NCI-H69 (cell line): ENCODE data around the gene CTU2.
A peak's percentile ranks its signal among the peaks of the same experiment; 100 is the strongest.

Experiments used
- DNase-seq: peaks from one replicate; lab custom pipeline; 2025; lab: John Stamatoyannopoulos, UW

CTU2 gene

DNA sequence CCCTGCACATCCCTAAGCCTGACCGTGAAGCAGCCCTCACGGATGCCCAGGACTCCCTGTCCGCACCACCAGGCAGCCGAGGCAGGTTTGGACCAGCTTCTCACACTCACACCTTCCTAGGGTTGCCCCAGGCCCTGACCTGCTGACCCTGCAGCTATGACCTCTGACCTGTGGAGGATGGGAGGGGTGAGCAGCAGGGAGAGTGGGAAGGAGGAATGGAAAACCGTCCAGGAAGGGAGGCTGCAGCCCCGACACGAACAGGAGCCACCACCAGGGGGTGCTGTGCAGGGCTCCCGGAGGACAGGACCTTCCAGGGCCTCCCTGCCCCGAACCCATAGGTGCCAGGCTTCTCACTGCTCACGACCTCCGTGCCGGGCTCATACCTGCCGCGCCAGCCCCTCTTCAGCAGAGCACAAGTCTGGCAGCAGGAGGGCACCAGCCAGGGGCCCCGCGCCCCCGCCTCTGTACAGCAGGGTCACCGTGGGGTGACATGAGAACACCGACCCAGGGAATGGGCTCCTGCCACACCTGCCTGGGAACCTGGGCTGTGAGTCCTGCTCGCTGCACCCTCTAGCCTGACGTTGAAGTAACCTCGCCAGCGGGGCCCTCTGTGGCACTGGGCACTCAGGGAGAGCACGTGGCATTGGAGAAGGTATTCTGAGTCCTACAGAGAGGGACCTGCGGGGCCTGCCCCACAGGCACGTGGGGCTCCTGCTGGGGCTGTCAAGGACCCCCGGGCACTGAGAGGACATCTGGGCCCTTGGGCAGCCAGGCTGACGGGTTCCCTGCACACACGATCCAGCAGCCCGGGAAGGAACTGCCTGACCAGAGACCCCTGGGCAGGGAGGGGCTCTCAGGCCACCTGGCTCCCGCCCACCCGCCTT is 37.6 kb downstream of the CTU2 start:
- DNase-seq: peak; percentile 58

DNA sequence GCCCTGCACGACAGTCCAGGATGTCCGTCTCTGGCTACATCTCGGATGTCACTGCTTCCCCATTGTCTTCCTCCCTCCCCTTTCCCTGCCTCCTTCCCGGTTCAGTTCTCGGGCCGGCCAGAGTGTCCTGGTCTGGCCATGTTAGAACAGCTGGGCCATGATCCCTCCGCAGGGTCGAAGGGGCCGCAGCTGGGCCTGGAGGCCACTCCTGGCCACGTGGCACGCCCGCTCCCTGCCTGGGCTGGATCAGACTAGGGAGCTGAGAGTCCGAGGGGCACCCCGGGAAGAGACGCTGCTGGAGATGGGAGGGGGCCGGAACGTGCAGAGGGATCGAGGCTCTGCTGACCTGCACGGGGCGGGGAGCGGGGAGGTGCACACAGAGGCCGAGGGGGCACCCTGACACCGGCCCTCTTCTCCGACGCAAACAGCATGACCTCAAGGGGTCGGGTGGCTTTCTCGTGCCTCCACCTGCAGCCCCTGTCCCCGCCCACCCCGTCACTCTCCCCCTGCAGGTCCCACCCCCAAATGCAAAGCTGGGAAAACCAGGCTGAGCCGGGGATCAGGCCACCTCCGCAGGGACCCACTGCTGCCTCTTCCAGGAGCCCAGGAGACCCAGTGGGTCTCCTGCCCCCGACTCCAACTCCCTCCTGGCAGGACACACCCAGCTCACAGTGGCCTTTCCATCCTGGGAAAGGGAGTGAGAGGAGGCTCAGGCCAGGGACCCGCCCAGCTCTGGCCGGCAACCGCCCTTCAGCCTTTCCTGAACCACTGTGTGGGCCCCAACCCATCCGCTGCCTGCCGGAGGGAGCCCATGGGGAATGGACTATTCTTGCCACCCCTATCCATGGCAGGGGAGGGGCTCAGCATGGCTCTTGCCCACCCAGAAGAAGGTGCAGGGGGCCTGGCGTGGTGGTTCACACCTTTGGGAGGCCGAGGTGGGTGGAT is 38.5 kb downstream of the CTU2 start:
- DNase-seq: no peak

DNA sequence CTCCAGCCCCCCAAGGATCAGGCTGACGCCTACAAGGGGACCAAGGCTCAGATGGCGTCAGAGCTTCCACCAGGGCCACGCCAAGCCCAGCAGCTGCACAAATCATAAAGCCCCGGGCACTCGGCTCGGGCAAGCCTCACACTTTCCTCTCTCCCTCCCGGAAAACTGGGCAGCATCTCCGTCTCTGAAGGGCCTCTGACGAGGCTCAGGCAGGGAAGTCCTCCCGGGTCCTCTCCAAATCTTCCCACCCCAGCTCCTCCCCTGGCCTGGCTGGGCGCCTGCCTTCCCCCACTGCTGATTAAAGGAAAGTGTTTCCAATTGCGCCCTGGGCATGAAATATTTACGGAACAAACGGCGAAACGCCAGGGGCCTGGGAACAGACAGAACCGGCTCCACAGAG is 40.2 kb downstream of the CTU2 start:
- DNase-seq: no peak

DNA sequence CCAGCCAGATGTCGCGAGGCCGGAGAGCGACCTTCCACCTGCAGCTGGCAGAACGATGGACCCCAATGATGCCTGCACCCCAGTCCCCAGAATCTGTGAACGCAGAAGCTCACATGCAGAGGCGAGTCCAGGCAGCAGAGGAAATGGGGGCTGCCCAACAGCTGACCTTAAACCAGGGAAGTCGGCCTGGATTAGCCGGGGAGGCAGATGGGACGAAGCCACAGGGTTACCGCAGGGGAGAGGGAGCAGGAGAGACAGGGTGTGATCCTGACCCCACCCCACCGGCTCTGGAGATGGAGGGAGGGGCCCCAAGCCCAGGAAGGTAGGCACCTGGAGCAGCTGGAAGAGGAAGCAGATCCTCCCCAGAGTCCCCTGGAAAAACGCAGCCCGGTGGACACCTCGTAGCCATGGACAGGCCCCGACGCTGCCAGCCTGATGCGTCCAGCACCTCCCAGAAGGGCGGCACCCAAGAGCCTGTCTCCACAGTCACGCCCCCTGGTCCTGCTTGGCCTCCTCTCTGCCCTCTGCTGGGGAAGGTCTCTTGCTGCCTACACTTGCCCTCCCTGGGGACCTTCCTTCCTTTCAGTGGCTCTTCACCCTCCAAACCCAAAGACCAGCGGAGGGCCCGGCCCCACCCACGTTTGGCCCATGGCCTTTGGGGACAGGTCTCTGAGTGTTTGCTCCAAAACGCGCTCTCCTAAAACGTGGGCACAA is 41.4 kb downstream of the CTU2 start:
- DNase-seq: peak; percentile 69

DNA sequence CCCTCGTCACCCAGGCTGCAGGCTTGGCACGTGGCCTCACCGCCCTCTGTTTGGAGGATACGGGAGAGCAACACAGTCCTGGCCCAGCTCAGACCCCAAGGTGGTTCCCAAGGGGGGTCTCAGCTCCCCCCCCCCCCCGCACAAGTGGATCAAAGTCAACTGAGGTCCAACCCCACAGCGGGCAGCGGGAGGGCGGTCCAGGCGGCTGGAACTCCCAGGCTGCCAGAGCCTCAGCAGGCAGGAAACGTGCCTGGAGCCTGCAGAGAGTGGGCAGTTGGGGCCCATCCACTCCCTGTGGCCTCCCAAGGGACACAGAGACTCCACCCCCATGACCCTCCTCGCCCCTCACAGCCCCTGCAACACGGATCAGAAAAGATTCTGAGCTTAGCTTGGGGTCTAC is 42.1 kb downstream of the CTU2 start:
- no peak for DNase-seq

DNA sequence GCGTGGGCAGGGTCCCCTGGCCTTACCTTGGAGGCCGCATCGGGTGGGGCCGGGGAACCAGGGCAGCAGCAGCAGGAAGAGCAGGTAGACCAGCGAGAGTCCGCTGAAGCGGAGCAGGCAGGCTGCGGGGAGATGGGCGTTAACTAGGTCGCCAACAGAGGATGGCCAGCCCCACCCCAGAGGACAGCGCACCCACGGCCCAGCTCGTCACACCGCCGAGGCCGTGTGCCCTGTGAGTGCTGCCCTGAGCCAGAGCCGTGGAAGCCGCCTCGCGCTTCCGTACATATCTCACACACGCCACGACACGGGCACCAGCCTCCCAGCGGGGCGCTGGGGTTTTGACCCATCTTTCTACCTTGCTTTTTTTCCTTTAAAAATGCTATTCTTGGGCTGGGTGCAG is 43.1 kb downstream of the CTU2 start:
- DNase-seq: no peak

DNA sequence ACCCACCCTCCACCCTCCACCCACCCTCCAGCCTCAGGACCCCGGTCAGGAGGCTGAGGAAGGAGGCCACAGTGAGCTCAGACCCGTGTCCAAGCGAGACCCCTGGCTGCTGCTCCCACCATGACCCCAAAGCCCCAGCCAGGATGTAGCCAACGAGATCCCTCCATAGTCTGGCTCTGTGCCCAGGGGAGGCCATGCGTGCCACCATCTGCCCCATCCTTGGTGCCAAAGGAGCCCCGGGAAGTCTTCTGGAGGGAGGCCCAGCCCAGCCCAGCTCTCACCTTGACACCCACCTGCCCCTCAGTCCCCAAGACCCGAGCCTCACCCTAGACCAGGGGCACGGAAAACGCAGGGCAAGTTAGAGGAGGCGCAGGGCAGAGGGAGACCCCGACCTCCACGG is 44.6 kb downstream of the CTU2 start:
- peak; percentile 66 for DNase-seq

DNA sequence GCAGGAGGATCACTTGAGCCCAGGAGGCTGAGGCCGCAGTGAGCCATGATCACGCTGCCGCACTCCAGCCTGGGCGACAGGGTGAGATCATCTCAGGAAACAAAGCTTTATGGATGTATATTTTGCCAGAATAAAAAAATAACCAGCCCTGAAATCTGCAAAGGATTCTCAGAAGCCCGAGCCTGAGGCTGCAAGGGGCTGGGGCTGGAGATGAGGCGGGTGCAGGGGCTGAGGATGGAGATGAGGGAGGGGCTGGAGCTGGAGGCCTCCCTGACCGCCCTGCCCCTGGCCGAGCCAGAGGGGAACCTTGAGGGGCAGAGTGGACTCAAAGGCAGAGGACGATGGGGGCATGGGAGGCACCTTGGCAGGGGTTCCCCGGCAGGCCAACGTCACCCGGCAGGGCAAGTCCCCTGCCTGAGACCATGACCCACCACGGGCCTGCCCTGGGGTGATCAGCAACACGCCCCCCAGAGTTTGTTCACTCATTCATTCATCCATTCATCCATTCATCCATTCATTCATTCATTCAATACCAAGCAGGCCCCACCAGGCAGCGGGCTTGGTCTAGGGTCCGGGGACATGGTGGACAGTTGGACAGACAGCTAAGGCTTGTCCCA is 46.2 kb downstream of the CTU2 start:
- DNase-seq: no peak

DNA sequence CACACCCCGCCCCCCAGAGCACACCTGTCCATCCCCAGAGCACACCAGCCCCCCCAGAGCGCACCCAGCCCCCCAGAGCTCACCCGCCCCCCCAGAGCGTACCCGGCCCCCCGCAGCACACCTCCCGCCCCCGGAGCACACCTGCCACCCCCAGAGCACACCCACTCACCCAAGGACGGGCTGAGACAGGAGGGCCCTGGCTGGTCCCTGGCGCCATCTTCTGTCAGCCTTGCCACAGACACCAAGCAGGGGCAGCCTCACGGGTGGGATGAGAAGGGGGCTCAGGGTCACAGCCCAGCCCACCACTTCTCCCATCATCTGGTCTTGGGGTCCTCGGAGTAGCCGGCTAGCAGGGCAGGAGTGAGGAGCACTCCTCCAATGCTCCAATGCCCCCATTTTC is 46.9 kb downstream of the CTU2 start:
- no peak for DNase-seq

DNA sequence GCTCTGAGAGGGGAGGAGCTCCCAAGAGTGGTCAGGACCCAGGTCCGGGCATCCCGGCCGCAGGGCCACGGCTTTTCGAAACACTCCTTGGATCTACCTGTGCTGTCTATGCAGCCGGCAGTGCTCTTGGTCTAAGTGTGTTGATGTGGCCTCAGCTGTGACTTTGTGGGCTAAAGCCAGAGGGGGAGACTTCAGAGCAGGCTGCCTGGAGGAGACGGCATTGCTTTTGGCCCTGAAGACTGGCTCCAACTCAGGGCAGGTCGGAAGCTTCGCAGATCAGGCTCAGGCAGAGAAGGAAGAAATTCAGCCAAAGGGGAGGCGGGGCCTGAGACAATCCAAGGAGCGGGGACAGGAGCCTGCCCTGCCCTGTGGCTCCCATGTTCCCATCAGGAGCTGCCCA is 47.3 kb downstream of the CTU2 start:
- DNase-seq: no peak

DNA sequence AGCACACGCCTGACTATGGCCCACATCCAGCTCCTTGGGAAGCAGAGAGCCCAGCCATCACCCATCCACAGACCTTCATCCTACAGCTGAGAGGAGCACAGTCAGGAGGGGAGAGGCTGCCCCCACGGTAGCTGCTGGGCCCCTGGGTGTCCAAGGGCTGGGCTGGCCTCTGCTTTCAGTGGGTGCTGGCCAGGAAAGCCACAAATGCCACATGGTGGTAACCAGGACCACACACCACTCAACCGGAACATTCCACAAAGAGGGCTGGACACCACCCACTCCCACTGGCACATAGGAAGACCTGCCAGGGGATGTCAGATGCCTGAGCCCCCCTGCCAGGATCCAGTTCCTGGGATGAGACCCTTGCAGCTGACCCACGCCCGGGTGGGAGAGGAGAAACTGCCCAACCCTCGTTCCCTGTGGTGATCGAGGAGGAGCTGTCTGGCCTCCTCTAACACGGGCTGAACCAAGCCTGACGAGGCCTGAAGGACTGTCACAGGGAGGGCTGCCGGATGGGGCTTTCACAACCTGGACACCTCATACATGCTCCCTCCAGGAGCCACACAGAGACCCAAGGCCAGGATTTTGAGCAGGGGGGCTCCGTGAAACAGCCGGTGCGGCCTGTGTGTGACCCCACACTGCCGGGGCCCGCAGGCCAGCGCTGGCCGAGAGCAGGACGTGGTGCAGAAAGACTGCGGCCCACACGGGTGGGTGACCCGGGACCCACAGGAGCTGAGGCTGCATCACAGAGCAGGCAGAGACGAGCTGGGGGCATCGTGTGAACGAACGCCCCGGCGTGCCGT is 48.0 kb downstream of the CTU2 start:
- no peak for DNase-seq

DNA sequence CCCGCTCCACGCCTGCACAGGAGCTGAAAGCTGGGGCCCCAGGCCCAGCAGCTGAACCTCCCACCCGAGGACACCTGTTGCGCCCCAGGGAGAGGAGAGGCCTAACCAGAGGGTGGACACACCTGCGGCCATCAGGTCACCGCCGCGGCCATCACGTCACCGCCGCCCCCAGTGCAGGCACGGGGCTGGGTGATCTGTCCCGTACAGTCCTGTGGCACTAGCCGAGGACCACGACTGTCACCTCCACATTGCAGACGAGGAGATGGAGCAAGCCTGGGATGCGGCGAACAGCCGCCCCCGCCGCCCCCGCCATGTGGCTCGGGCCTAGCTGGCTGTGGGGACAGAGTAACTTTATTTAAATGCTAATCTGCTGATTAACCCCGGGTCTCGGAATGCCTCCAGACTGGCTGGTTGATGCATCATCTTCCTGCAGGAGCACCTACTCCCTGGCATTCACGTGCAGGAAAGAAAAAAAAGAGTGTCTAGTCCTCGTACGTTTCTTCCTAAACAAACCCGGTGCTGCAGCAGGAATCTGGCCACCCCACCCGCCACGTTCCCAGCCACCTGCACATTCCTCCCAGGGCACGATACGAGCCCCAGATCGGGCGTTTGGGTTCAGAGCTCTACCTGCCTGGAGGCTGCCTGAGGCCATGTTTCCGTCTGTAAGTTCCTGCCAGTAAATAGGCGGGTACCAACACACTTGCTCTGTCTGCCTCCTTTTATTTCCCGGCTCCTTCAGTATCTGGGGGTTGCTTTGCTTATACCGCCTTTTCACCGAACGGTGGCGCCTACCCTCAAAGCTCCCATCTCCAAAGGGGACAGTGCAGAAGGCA is 48.8 kb downstream of the CTU2 start:
- peak; percentile 3 for DNase-seq

DNA sequence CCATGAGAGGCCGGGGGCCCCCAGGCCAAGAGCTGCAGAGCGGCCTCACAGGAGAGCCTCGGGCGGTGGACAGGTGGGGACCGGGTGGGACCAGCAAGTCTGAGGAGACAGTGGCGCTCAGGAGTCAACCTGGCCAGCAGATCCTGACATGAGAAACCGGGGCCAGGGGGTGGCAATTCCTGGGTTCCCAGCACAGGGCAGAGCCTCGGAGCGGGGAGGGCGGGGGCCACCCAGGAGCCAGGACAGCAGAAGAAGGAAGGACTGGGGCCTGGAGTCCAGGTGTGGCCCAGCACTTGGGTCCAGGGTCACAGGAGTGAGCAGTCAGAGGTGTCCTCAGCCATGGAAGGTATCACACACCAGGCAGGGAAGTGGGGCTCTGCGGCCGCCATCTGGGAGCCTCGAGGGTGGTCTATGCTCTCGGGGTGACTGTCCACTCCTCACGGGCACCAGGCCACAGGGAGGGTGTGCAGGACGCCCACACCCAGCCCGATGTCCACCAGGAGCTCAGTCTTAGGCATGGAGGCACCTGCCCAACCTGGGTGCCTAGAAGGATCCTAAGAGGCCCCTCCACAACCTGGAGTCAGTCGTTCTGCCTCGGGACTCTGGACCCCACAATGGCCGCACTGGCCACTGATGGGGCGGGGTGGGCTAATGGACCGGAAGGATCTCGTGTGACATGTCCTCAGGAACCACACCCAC is 49.6 kb downstream of the CTU2 start:
- no peak for DNase-seq

DNA sequence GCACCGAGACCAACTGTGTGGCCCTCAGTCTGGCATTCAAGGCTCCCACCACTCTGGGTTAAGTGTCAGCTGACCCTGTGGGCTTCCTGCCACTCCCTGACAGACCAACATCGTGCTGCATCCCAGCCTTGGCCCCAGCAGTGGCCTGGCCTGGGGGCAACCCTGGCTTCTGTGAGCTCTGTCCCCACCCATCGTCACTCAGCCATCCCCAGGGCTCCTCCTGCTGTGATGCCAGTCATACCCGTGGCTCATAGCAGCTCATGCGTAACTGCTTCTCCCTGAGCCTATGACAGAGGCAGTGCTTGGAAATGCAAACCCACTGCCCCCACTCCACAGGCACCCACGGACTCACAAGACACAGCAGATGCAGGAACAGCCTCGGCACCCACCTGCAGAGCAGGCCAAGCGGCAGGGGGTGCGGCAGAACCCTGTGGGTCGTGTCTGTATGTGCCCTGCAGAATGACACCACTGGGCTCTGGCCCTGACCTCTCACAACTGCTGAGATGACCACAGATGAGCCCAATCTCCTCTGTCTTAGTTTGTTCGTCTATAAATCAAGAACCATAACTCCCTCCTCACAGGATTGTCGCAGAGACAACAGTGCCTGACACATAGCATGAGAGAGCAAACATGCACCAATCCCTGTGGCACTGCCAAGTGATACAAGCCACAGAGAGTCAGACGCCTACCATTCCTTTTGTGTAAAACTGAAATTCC is 52.1 kb downstream of the CTU2 start:
- DNase-seq: peak; percentile 42

DNA sequence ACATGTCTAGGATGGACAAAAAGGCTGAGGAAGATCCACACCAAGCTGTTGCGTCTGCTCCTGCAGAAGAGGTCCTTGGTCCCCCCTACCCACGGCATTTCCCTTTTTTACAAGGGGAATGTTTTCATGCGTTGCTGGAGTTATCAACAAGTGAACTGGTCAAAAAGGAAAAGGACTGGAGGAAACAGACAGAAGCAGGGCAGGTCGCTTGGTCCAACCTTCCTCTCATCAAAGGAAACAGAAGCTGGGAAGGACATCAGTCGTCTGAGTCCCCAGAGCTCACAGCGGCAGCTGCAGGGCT is 52.6 kb downstream of the CTU2 start:
- DNase-seq: no peak

DNA sequence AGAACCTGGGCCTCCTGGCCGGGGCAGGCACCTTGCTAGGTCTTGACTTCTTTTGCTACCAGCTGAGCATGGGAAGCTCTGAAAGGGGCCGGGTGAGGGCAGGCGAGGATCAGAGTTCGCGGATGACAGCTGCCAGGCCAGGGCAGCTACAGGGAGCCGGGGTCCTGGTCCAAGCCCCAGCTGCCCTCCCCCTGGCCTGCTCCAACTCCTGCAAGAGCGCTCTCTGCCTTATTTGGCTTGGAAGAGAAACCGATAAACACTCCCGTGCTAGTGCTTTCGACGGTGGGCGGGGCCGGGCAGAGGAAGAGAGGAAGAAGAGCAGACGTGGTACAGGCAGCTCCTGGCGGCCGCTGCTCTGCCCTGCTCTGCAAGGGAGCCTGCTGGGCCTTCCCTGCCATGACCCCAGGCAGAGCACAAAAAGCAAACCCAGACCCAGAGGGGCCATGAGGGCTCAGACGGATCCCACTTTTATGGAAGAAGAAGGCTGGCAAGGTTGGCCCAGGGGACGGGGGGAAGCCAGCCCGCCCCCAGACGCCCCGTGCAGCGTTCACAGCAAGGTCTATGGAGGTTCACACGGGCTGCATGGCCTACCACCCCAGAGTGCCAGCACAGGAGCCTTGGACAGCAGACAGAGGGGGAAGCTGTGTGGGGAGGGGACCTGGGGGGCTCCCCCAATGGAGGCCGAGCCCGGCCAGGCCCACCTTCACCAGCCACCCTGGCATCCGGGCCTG is 53.1 kb downstream of the CTU2 start:
- peak; percentile 12 for DNase-seq

DNA sequence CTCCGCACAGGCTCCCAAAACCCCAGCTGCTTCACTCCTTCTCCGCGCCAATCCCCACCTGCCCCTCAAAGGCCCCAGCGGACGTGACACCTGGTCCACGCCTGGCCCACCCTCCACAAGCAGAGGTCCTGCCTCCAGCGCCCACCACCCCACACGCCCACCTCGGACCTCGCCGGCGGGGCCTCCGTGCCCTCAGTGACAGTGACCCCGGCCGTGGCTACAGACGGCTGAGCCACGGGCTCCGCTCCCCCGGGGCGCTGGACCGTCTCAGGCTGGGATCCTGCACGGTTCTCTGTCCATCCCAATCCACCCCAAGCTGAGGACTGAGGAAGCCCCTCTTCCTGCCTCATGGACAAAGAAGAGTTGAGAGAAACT is 53.7 kb downstream of the CTU2 start:
- no peak for DNase-seq

DNA sequence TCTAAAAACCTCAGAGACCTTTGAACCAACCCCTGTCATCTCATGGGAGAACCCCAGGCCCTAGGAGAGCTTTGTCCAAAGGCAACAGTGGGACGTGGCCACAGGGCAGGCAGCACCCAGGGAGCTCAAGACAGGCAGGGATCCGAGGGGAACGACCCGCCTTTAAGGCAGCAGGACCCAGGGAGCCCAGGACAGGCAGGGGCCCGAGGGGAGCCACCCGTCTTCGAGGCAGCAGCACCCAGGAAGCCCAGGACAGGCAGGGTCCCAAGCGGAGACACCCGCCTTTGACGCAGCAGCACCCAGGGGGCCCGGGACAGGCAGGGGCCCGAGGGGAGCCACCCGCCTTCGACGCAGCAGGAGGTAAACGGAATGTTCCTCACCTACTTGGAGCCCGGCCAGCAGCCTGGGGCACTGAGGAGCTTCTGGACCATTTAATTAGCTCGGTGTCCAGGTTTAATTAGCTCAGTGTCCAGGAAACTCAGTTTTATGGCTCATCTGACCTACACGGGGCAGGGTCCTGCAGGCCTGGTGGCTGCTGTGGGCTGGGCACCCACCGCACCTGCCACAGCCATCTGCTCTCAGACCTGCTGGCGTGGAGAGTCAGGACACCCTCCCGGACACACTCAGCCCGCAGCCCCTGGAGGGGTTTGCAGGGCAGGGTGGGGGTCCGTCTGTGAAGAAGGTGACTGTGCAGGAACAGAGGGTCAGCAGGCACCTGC is 54.3 kb downstream of the CTU2 start:
- DNase-seq: peak; percentile 82
